Measurements from ENCODE around the gene AGAP1. TPM values are rescaled to one million over a fixed set of nuclear protein-coding genes. Genes with fewer than 3 reads are reported as not detected.

AGAP1 gene
- total RNA-seq, 1 donor from 2014 or later: 46.3 TPM

- Mint-ChIP-seq H3K36me3 (peaks cover 20% of the 10 kb centered on the region), H3K27ac (no peak overlapping the region), H3K27me3 (no peaks in the 10 kb centered on the region), H3K9me3 (no peaks in the 10 kb centered on the region), H3K4me1 (ENCODE audit: unreplicated experiment) (peaks cover 25% of the 10 kb centered on the region), H3K4me3 (no peak overlapping the region)
- DNase-seq (ENCODE audit: extremely low spot score, unreplicated experiment): no peak
- TF ChIP-seq CTCF (conservative IDR thresholded peaks at IDR 0.05): no peak
Measured at GRCh38 chr2:235839226-235839625, 345.4 kb downstream of the AGAP1 start.

- H3K4me1 Mint-ChIP-seq (ENCODE audit: unreplicated experiment): peaks cover 30% of the 10 kb centered on the region
- H3K27me3 Mint-ChIP-seq: no peaks in the 10 kb centered on the region
- TF ChIP-seq CTCF (conservative IDR thresholded peaks at IDR 0.05): no peak
- no peak for DNase-seq (ENCODE audit: extremely low spot score, unreplicated experiment)
- no peaks in the 10 kb centered on the region for H3K9me3 Mint-ChIP-seq
- H3K4me3 Mint-ChIP-seq: no peak overlapping the region
- peaks cover 23% of the 10 kb centered on the region for H3K36me3 Mint-ChIP-seq
- H3K27ac Mint-ChIP-seq: no peak overlapping the region
Measured at GRCh38 chr2:235839974-235840373, 346.1 kb downstream of the AGAP1 start.

GRCh38 chr2:235841863-235842262 lies 348.0 kb downstream of the AGAP1 start:
- DNase-seq (ENCODE audit: extremely low spot score, unreplicated experiment): no peak
- no peak overlapping the region for H3K4me3 Mint-ChIP-seq
- H3K4me1 Mint-ChIP-seq (ENCODE audit: unreplicated experiment): peaks cover 18% of the 10 kb centered on the region
- no peak overlapping the region for H3K27ac Mint-ChIP-seq
- peaks cover 16% of the 10 kb centered on the region for H3K36me3 Mint-ChIP-seq
- no peaks in the 10 kb centered on the region for H3K9me3 Mint-ChIP-seq
- TF ChIP-seq CTCF (conservative IDR thresholded peaks at IDR 0.05): no peak
- no peaks in the 10 kb centered on the region for H3K27me3 Mint-ChIP-seq

- Mint-ChIP-seq H3K27ac (no peak overlapping the region), H3K4me1 (ENCODE audit: unreplicated experiment) (peaks cover 18% of the 10 kb centered on the region), H3K27me3 (no peaks in the 10 kb centered on the region), H3K9me3 (no peaks in the 10 kb centered on the region), H3K36me3 (peaks cover 16% of the 10 kb centered on the region), H3K4me3 (no peak overlapping the region)
- TF ChIP-seq CTCF (conservative IDR thresholded peaks at IDR 0.05): no peak
- no peak for DNase-seq (ENCODE audit: extremely low spot score, unreplicated experiment)
Measured at GRCh38 chr2:235842941-235843340, 349.1 kb downstream of the AGAP1 start.

GRCh38 chr2:235843591-235844395 lies 349.9 kb downstream of the AGAP1 start:
- Mint-ChIP-seq H3K27me3 (no peaks in the 10 kb centered on the region), H3K4me1 (ENCODE audit: unreplicated experiment) (peaks cover 11% of the 10 kb centered on the region), H3K4me3 (no peak overlapping the region), H3K9me3 (no peaks in the 10 kb centered on the region), H3K36me3 (peaks cover 16% of the 10 kb centered on the region), H3K27ac (no peak overlapping the region)
- no peak for TF ChIP-seq CTCF (conservative IDR thresholded peaks at IDR 0.05)
- DNase-seq (ENCODE audit: extremely low spot score, unreplicated experiment): no peak

Data from type B pancreatic cell (in vitro differentiated cells).